ENCODE measurements around the gene MAST2. TPM values are rescaled to one million over a fixed set of nuclear protein-coding genes. Genes with fewer than 3 reads are reported as not detected.

MAST2 gene
- total and polyA plus RNA-seq, 2 experiments from 2014 or later: 44.8 to 79.2 TPM

GRCh38 chr1:46084553-46085451 is 281.4 kb downstream of the MAST2 start:
- no peaks in the 10 kb centered on the region for H3K36me3 ChIP-seq
- no peaks in the 10 kb centered on the region for H3K4me1 ChIP-seq (ENCODE audit: low read depth)
- no peaks in the 10 kb centered on the region for H3K9me3 ChIP-seq (ENCODE audit: low read depth)
- H3K27me3 ChIP-seq: no peaks in the 10 kb centered on the region
- no peak overlapping the region for H3K4me3 ChIP-seq
- no peak for TF ChIP-seq CTCF (IDR thresholded peaks at IDR 0.05; ENCODE audit: low read depth, low read length)
- no peak overlapping the region for H3K27ac ChIP-seq
- no peak for DNase-seq (ENCODE audit: low read depth in 1 of 2, low spot score in 1 of 2)

Other genes starting within 250 kb of the MAST2 start
- gene NASP, start 219.6 kb upstream of the MAST2 start, total RNA-seq: 54.9 and 89.3 TPM in 2 replicates
- 172 and 174 TPM in 2 replicates for gene NASP, start 219.6 kb upstream of the MAST2 start, polyA plus RNA-seq
- 2.9 and 7.5 TPM in 2 replicates for gene CCDC17, start 179.6 kb upstream of the MAST2 start, total RNA-seq
- gene CCDC17, start 179.6 kb upstream of the MAST2 start, polyA plus RNA-seq: 1.9 and 3.1 TPM in 2 replicates
- 69.7 and 96.3 TPM in 2 replicates for gene GPBP1L1, start 117.1 kb upstream of the MAST2 start, total RNA-seq
- gene GPBP1L1, start 117.1 kb upstream of the MAST2 start, polyA plus RNA-seq: 79.5 and 123 TPM in 2 replicates
- 30.1 and 31.3 TPM in 2 replicates for gene TMEM69, start 115.4 kb upstream of the MAST2 start, total RNA-seq
- 69.7 and 69.8 TPM in 2 replicates for gene TMEM69, start 115.4 kb upstream of the MAST2 start, polyA plus RNA-seq
- gene IPP, start 53.0 kb upstream of the MAST2 start, total RNA-seq: 5.7 and 7.3 TPM in 2 replicates
- 12.1 and 24.9 TPM in 2 replicates for gene IPP, start 53.0 kb upstream of the MAST2 start, polyA plus RNA-seq

All from cardiac muscle cell (in vitro differentiated cells and primary cell).